Measurements from ENCODE around the gene COMMD1.
"Not testable (repeated sequence)": the region's sequence is repeated elsewhere in the genome, so short reads cannot be mapped to it uniquely, and the experiment has no call there.

Gene COMMD1

GRCh38 chr2:61988462-61989366 lies 83.2 kb downstream of the COMMD1 start:
- no peaks in the 10 kb centered on the region for H4K20me1 ChIP-seq
- H3K36me3 ChIP-seq: no peaks in the 10 kb centered on the region
- H3K4me3 ChIP-seq: no peak overlapping the region
- H3K9ac ChIP-seq: no peak overlapping the region
- 0 out of 2 replicates have a peak, but pooled peaks cover 6% of the 10 kb centered on the region for H3K9me3 ChIP-seq
- no peak for TF ChIP-seq Cebpa-rat (IDR thresholded peaks at IDR 0.05)
- peaks cover 7% of the 10 kb centered on the region for H3K4me1 ChIP-seq
- H3K27ac ChIP-seq: no peak overlapping the region
- H3K4me2 ChIP-seq: no peak overlapping the region
- H3K27me3 ChIP-seq: no peaks in the 10 kb centered on the region

DNA sequence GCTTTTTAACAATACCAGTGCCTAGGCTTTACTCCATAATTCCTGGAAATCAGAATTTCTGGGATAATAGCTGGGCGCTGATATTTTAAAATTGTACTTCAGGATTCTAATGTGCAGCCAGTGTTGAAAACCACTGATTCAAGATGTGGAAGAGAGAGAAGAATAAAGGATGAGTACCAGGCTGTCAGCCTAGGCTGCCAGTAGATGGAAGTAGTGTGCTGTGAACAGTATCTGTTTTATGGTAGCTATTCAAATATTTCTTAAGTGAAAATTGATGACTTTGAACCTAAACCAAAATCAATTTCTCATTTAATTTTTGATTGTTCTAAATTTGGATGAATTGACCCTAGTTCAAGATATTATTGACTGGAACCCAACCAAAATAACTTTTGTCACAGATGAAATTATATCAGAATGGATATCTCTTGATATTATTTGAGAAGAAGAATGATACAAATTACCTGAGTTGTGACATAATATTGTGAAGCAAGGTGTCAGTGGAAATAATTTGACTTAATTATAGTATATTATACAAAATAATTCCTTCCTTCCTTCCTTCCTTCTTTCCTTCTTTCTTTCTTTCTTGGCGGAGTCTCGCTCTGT lies 88.0 kb downstream of the COMMD1 start:
- no peaks in the 10 kb centered on the region for H3K36me3 ChIP-seq
- no peak overlapping the region for H3K4me2 ChIP-seq
- no peak overlapping the region for H3K4me3 ChIP-seq
- H3K4me1 ChIP-seq: peaks cover 30% of the 10 kb centered on the region
- no peaks in the 10 kb centered on the region for H3K27me3 ChIP-seq
- H3K9me3 ChIP-seq: no peaks in the 10 kb centered on the region
- H3K27ac ChIP-seq: no peak overlapping the region
- H4K20me1 ChIP-seq: no peaks in the 10 kb centered on the region
- H3K9ac ChIP-seq: no peak overlapping the region
- no peak for TF ChIP-seq Cebpa-rat (IDR thresholded peaks at IDR 0.05)

DNA sequence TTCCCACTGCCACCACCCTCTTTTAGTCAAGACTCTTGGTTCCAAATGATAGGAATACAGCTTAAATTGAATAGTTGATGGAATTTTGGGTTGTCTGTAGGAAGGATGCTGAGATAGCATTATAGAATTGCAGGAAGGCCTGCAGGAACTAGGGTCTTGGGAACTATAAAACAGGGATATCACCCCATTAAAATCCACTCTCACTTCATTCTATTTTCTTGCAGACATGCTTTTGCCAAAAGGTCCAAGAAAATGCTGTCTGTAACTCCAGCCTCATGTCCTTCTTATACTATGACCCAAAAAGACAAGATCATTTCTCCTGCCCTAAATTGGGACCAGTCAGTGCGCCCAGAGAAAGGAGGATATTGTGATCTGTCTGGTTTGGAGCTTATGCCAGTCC lies 89.1 kb downstream of the COMMD1 start:
- H3K4me2 ChIP-seq: peak overlapping the region; percentile 44; the same call in 1 of the 2 replicates
- H3K4me3 ChIP-seq: no peak overlapping the region
- peaks cover 30% of the 10 kb centered on the region for H3K4me1 ChIP-seq
- no peak for TF ChIP-seq Cebpa-rat (IDR thresholded peaks at IDR 0.05)
- no peaks in the 10 kb centered on the region for H3K27me3 ChIP-seq
- no peaks in the 10 kb centered on the region for H3K36me3 ChIP-seq
- H3K27ac ChIP-seq: peak overlapping the region; percentile 32; the same call in 1 of the 2 replicates
- H4K20me1 ChIP-seq: no peaks in the 10 kb centered on the region
- no peaks in the 10 kb centered on the region for H3K9me3 ChIP-seq
- peak overlapping the region; percentile 16; the same call in 1 of the 2 replicates for H3K9ac ChIP-seq

- no peaks in the 10 kb centered on the region for H3K36me3 ChIP-seq
- no peak for TF ChIP-seq Cebpa-rat (IDR thresholded peaks at IDR 0.05)
- peak overlapping the region; percentile 16; the same call in 1 of the 2 replicates for H3K9ac ChIP-seq
- H3K4me1 ChIP-seq: peaks cover 30% of the 10 kb centered on the region
- no peaks in the 10 kb centered on the region for H3K9me3 ChIP-seq
- no peaks in the 10 kb centered on the region for H3K27me3 ChIP-seq
- peak overlapping the region; percentile 32 for H3K27ac ChIP-seq
- H4K20me1 ChIP-seq: no peaks in the 10 kb centered on the region
- peak overlapping the region; percentile 44 for H3K4me2 ChIP-seq
- no peak overlapping the region for H3K4me3 ChIP-seq
Measured at GRCh38 chr2:61995065-61995464, 89.6 kb downstream of the COMMD1 start.

- Histone ChIP-seq H3K4me3 (no peak overlapping the region), H3K27ac (no peak overlapping the region; the same call in 1 of the 2 replicates), H3K4me2 (peak overlapping the region; percentile 44), H3K36me3 (no peaks in the 10 kb centered on the region), H3K4me1 (peaks cover 30% of the 10 kb centered on the region), H3K9ac (0 out of 2 replicates have a peak overlapping the region, but pooled peaks have one; percentile 16), H3K27me3 (no peaks in the 10 kb centered on the region), H3K9me3 (no peaks in the 10 kb centered on the region), H4K20me1 (no peaks in the 10 kb centered on the region)
- TF ChIP-seq Cebpa-rat (IDR thresholded peaks at IDR 0.05): no peak
Measured at GRCh38 chr2:61995515-61995914, 90.0 kb downstream of the COMMD1 start.

DNA sequence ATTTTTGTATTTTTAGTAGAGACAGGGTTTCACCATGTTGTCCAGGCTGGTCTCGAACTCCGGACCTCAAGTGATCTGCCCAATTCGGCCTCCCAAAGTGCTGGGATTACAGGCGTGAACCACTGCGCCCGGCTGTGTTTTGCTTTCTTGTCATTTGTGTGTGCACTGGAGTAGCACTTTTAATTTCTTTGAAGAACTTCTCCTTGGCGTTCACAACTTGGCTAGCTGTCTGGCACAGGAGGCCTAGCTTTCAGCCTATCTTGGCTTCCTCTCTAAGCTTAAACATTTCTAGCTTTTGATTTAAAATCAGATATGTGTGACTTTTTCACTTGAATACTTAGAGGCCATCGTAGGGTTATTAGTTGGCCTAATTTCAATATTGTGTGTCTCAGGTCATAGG lies 93.0 kb downstream of the COMMD1 start:
- no peak overlapping the region for H3K27ac ChIP-seq
- no peaks in the 10 kb centered on the region for H4K20me1 ChIP-seq
- no peak overlapping the region for H3K4me2 ChIP-seq
- H3K9me3 ChIP-seq: no peaks in the 10 kb centered on the region
- H3K4me1 ChIP-seq: peaks cover 27% of the 10 kb centered on the region
- no peak for TF ChIP-seq Cebpa-rat (IDR thresholded peaks at IDR 0.05)
- 0 out of 2 replicates have a peak, but pooled peaks cover 7% of the 10 kb centered on the region for H3K36me3 ChIP-seq
- H3K9ac ChIP-seq: no peak overlapping the region
- H3K4me3 ChIP-seq: no peak overlapping the region
- no peaks in the 10 kb centered on the region for H3K27me3 ChIP-seq

DNA sequence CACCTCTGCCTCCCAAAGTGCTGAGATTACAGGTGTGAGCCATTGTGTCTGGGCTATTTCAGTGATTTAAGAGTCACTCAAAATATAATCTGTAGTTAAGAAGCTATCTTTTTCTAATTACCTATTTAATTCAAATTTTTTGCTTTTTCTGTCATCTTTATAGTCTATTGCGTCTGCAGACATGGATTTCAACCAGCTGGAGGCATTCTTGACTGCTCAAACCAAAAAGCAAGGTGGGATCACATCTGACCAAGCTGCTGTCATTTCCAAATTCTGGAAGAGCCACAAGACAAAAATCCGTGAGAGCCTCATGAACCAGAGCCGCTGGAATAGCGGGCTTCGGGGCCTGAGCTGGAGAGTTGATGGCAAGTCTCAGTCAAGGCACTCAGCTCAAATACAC lies 95.1 kb downstream of the COMMD1 start:
- Histone ChIP-seq H3K27me3 (no peaks in the 10 kb centered on the region), H4K20me1 (no peaks in the 10 kb centered on the region), H3K4me1 (peaks cover 21% of the 10 kb centered on the region), H3K27ac (no peak overlapping the region), H3K36me3 (0 out of 2 replicates have a peak, but pooled peaks cover 10% of the 10 kb centered on the region), H3K4me3 (no peak overlapping the region), H3K4me2 (no peak overlapping the region), H3K9me3 (no peaks in the 10 kb centered on the region), H3K9ac (no peak overlapping the region)
- TF ChIP-seq Cebpa-rat (IDR thresholded peaks at IDR 0.05): no peak

GRCh38 chr2:62001431-62001830 lies 96.0 kb downstream of the COMMD1 start:
- peaks cover 16% of the 10 kb centered on the region for H3K4me1 ChIP-seq
- H3K4me3 ChIP-seq: no peak overlapping the region
- TF ChIP-seq Cebpa-rat (IDR thresholded peaks at IDR 0.05): no peak
- H4K20me1 ChIP-seq: no peaks in the 10 kb centered on the region
- H3K9me3 ChIP-seq: no peaks in the 10 kb centered on the region
- H3K27me3 ChIP-seq: no peaks in the 10 kb centered on the region
- H3K9ac ChIP-seq: no peak overlapping the region
- H3K4me2 ChIP-seq: no peak overlapping the region
- H3K27ac ChIP-seq: no peak overlapping the region
- H3K36me3 ChIP-seq: 0 out of 2 replicates have a peak, but pooled peaks cover 10% of the 10 kb centered on the region

DNA sequence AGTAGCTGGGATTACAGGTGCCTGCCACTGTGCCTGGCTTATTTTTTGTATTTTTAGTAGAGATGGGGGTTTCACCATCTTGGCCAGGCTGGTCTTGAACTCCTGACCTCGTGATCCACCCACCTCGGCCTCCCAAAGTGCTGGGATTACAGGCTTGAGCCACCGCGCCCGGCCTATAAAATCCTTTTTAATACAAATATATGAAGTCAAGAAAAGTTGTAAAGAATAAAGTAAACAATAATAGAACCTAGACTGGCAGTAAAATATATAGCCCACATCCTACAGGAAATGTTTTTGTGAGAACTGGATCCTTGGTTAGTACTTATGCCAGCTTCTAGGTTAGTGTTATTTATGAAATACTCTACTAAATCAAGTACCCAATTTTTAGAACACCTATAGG lies 99.0 kb downstream of the COMMD1 start:
- H3K36me3 ChIP-seq: 0 out of 2 replicates have a peak, but pooled peaks cover 10% of the 10 kb centered on the region

DNA sequence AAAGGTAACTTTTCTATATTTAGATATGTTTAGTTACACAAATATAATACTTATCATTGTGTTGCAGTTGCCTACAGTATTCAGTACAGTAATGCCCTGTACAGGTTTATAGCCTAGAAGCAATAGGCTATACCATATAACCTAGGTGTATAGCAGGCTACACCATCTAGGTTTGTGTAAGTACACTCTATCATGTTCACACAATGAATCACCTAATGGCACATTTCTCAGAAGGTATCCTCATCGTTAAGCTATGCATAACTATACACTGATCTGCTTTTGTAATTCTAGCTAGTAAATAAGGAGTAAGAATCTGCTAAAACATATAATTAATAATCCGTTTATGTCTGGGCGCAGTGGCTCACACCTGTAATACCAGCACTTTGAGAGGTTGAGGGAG lies 102.1 kb downstream of the COMMD1 start:
- H3K9ac ChIP-seq: no peak overlapping the region
- H3K9me3 ChIP-seq: no peaks in the 10 kb centered on the region
- H3K36me3 ChIP-seq: 0 out of 2 replicates have a peak, but pooled peaks cover 3% of the 10 kb centered on the region
- no peak overlapping the region for H3K4me2 ChIP-seq
- TF ChIP-seq Cebpa-rat (IDR thresholded peaks at IDR 0.05): no peak
- H3K27ac ChIP-seq: no peak overlapping the region
- no peaks in the 10 kb centered on the region for H3K27me3 ChIP-seq
- no peak overlapping the region for H3K4me3 ChIP-seq
- H3K4me1 ChIP-seq: peaks cover 16% of the 10 kb centered on the region
- H4K20me1 ChIP-seq: no peaks in the 10 kb centered on the region

More for the DNA sequence above, 99.0 kb downstream of the COMMD1 start:
- H3K4me2 ChIP-seq: 0 out of 2 replicates have a peak overlapping the region, but pooled peaks have one; percentile 11
- not testable (repeated sequence) for H4K20me1 ChIP-seq, H3K27ac ChIP-seq, H3K27me3 ChIP-seq, H3K4me3 ChIP-seq, H3K9me3 ChIP-seq, H3K9ac ChIP-seq
- H3K4me1 ChIP-seq: peaks cover 16% of the 10 kb centered on the region
